G401.6 (cell line): ENCODE measurements around the gene ZNF426.
"Not testable (repeated sequence)": the region's sequence is repeated elsewhere in the genome, so short reads cannot be mapped to it uniquely, and the experiment has no call there.

Experiments
- FAIRE-seq: peaks from 2 replicates; lab custom pipeline; 2012; peaks lifted over from hg19 to GRCh38; lab: Jason Lieb, UNC

The ZNF426 gene

DNA sequence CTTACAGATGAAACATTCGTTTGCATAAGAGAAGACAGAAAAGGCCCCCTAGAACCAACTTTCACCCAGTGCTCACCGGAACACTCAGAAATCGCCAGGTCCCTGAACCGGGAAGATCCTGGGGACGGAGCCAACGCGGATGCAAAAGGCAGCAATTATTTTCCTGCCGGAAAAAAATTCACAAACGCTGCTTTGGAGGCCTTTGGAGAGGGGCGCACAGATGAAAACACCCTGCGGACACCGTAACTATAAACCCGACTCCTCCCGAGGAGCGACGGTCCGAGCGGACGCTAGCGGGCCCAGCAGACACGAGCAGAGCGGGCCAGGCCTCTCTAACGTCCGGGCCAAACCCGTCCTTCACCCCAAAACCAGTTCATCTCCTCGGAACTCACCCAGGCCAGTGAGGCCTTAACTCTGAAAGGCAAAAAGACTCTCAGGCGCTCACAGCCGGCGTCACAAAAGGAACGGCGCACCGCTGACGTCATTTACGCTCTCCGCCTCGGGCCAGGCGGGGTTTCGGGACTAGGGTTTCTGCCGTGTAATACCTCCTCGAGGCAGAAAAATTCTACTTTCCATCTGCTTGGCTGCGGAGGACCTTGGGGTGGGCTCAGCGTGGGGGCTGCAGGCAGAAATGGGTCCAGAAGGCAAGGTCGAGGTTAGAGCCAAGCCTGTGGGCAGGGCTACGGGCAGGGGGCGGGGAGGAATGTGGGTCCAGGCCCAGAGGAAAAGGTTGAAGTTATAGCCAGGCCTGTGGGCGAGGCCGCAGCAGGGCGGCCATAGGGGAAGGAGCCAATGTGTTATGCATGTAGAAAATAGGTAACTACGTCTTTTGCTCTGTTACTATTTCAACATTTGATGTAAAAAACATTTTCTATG is at the start of gene ZNF426:
Gene ZNF426 (minus strand): TSS at position 463 of the 876 bp plus-strand sequence. CDS start 2,413 bp downstream, outside the sequence.
- FAIRE-seq = peak; percentile 36

DNA sequence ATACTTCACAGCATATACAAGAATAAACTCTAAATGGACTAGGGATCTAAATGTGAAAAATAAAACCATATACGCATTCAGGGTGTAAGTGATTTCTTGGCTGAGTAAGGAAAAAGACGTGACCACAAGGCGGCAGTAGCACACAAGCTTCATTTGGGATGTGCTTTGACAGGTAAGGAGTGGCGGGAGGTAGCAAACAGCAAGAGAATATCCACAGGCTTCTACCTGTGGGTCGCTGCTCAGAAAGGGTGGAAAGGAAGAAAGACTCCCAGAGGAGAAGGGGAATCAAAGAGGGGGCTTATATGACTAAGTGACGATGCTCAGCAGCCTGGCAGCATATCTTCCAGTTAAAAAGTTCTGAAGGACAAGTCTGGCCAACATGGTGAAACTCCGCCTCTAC is 48.3 kb upstream of the ZNF426 start:
- peak; percentile 74 for FAIRE-seq

DNA sequence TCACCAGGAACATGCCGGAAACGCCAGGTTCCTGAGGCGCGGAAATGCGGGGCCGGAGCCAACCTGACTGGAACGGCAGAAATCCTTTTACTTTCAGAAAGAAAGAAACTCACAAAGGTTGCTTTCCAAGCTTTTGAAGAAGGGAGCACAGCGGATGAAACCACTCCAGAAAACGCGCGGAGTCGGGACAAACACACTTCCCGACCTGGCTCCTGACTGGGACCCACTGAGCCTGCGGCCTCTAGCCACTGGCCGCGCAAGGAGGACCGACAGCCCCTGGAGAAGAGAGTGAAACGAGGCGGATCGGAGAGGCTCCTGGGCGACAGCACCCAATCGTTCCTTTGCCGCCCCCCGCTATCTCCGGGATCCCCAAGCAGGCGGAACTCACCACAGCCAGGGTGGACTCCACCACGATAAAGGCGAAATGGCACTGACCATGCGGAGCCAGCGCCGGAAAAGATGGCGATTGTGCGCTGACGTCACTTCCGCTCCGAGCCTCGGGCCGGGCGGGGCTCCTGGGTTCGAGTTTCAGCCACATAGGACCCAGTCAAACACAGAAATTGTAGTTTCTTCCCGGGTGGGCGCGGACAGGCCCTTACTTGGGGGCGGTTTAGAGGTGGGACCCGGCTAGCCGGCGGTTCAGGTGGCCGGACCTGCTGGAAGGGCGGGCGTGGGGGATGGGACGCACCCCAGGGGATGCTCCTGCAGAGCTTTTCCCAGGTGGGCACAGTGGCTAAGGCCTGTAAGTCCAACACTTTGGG is 45.8 kb upstream of the ZNF426 start, which contains the start of gene ZNF121:
Gene ZNF121 (minus strand): TSS at position 432 of the 761 bp plus-strand sequence. CDS start 16,407 bp downstream, outside the sequence.
- no peak for FAIRE-seq

DNA sequence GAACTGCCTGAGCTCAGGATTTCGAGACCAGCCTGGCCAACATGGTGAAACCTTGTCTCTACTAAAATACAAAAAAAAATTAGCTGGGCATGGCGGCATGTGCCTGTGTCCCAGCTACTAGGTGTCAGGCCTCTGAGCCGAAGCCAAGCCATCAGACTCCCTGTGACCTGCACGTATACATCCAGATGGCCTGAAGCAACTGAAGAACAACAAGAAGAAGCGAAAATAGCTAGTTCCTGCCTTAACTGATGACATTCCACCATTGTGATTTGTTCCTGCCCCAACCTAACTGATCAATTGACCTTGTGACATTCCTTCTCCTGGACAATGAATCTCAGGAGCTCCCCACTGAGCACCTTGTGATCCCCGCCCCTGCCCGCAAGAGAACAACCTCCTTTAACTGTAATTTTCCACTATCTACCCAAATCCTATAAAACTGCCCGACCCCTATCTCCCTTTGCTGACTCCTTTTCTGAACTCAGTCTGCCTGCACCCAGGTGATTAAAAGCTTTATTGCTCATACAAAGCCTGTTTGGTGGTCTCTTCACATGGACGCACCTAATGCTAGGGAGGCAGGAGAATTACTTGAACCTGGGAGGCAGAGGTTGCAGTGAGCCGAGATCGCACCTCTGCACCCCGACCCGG is 43.8 kb upstream of the ZNF426 start:
- FAIRE-seq = not testable (repeated sequence)

DNA sequence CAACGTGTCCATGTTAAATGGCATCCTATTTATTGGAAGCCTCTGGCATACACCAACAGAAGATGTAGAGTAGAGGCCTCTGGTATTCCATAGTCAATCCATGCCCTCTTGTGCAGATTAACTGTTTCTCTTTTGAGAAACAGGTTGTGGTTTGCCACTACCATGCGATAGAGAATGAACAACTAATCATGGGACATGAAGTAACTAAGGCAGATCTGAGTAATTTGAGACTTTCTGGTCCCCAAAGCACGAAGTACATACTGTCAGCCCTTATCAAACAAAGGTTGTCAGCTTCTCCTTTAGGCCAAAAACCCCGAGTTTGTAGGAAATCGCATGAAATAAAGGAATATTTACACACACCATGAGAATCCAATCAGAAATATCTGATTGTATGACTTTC is 42.3 kb upstream of the ZNF426 start:
- no peak for FAIRE-seq

DNA sequence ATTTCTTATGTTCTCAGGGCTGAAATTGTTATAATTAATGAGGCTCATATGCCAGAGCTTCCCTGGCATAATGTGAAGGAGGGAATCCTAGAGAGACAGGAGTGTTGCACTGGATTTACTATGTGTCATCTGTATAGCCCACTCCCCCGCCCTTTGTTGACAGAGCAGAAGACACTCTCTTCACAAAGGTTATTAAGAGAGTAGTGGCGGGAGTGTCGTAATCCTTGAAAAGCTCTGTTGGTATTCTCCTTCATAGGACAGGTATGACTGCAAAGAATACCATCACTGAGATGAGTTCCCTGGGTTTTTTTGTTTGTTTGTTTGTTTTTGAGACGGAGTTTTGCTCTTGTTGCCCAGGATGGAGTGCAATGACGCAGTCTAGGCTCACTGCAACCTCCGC is 31.8 kb upstream of the ZNF426 start:
- no peak for FAIRE-seq

DNA sequence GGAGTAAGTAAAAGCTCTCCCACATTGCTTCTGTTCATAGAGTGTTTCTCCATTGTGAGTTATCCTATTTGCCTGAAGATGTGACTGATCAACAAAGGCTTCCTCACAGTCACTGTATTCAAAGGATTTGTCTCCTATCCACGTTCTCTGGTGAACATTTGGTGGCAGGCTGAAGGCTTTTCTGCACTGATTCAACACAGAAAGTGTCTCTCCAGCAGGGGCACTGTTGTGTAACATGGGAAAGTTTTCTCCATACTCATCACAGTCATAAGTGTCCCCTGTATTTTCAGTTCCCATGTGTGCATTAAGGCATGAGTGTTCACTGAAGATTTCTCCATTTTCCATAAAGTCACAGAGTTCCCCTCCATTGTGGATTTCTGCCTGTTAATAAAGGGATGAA is 28.3 kb upstream of the ZNF426 start:
- FAIRE-seq = no peak

DNA sequence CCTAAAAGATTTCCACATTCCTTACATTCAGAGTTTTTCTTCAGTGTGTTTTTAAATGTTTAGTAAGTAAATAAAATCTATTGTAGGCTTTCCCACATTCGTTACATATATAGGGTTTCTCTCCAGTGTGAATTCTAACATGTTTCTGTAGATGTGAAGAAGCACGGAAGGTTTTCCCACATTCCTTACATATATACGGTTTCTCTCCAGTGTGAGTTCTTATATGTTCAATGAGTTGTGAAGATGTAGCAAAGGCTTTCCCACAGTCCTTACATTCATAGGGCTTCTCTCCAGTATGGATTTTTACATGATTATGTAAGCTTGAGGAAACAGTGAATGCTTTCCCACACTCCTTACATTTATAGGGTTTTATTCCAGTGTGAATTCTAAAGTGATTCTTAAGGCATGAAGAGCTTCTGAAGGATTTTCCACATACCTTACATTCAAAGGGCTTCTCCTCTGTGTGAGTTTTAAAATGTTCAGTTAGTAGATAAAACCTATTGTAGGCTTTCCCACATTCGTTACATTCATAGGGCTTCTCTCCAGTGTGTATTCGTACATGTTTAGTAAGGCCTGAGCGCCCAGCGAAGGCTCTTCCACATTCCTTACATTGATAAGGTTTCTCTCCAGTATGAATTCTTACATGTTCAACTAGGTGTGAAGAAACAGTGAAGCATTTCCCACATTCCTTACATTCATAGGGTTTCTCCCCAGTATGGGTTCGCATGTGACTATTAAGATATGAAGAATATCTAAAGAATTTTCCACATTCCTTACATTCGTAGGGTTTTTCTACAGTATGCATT is 27.7 kb upstream of the ZNF426 start:
- no peak for FAIRE-seq

DNA sequence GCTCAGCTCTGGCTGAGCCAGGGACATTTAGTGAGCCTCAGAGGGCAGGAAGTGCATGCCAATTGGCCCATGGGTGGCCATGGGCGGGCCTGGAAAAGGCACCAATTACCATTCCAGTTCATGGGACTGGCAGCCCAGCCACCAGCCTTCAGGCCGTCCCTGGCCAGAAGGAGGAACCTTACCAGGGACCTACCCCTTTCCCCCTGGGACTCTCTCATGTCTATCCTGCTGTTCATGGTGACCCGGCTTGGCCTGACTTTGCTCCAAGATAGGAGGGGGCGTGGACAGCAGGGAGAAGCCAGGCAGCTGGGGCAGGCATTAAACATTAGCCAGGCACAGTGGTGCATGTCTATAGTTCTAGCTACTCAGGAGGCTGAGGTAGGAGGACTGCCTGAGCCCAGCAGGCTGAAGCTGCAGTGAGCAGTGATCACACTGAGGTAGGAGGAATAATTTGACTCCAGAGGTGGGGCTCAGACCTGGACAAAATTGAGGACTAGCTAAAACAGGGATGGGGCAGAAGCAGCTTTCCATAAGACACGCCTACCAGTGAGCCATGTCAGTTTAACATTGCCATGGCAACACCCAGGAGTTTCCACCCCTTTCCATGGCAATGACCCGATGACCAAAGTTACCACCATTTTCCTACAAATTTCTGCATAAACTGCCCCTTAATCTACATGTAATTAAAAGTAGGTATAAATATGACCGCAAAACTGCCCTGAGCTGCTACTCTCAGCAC is 14.3 kb upstream of the ZNF426 start:
- no peak for FAIRE-seq

DNA sequence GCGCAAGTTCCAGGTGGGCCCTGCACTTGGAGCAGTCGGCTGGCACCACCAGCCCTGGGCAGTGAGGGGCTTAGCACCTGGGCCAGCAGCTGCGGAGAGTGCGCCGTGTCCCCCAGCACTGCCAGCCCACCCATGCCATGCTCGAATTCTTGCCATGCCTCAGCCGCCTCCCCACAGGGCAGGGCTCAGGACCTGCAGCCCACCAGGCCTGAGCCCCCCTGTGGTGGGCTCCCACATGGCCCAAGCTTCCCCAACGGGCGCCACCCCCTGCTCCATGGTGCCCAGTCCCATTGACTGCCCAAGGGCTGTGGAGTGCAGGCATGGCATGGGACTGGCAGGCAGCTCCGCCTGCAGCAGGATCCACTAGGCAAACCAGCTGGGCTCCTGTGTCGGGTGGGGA is 9.4 kb upstream of the ZNF426 start:
- FAIRE-seq = no peak

DNA sequence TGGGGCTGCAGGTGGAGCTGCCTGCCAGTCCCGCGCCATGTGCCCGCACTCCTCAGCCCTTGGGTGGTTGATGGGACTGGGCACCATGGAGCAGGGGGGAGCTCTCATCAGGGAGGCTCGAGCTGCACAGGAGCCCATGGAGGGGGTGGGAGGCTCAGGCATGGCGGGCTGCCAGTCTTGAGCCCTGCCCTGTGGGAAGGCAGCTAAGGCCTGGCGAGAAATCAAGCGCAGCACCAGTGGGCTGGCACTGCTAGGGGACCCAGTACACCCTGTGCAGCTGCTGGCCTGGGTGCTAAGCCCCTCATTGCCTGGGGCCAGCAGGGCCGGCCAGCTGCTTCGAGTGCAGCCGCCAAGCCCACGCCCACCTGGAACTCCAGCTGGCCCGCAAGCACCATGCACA is 2.8 kb upstream of the ZNF426 start:
- not testable (repeated sequence) for FAIRE-seq

DNA sequence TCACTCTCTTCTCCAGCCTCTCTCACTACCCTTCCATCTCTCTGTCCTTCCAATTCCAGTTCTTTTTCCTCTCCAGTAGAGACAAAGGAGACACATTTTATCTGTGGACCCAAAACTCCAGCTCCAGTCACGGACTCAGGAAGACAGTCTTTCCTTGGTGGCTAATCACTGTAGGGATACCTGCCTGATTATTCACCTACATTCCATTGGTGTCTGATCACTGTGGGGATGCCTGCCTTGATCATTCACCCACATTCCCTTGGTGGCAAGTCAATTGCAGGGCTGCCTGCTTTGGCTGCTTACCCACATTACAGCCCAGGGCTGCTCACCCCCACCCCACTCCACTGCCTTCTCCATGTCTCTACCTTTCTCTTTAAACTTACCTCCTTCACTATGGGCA is 1.5 kb upstream of the ZNF426 start:
- FAIRE-seq = not testable (repeated sequence)

DNA sequence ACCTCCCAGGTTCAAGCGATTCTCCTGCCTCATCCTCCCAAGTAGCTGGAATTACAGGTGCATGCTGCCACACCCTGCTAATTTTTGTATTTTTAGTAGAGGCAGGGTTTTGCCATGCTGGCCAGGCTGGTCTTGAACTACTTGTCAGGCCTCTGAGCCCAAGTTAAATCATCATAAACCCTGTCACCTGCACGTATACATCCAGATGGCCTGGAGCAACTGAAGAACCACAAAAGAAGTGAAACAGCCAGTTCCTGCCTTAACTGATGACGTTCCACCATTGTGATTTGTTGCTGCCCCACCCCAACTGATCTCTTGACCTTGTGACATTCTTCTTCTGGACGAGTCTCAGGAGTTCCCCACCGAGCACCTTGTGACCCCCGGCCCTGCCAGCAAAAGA is 756 bp upstream of the ZNF426 start:
- not testable (repeated sequence) for FAIRE-seq

DNA sequence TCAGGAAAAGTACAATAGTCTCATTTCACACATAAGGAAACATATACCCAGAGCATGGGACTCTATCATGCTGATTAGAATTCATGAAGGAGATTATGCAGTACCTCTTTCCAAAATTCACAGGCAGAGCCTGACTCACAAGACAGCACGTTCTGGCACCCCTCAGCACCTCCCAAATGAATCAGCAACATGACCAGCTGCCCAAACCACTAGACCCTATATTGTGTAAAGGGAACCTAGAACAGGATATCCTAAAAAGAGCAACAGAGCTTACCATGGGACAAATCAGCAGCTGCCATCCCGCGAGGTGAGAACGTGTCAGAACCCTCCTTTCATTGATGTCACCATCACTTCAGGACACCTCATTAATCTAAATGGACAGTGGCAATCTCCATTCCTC is 2.5 kb downstream of the ZNF426 start:
- no peak for FAIRE-seq

DNA sequence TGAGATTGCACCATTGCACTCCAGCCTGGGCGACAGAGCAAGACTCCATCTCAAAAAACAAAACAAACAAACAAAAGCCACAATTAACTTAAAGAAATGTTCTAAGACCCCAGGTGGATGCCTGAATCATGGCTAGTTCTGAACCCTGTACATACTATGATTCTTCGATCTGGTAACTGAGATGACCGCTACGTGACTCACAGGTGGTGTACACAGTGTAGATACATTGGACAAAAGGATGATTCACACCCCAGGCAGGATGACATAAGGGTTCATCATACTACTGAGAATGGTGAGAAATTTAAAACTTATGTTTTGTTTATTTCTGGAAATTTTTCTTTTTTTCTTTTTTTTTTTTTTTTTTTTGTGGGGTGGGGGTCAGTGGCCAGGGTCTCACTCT is 6.5 kb downstream of the ZNF426 start:
- no peak for FAIRE-seq

DNA sequence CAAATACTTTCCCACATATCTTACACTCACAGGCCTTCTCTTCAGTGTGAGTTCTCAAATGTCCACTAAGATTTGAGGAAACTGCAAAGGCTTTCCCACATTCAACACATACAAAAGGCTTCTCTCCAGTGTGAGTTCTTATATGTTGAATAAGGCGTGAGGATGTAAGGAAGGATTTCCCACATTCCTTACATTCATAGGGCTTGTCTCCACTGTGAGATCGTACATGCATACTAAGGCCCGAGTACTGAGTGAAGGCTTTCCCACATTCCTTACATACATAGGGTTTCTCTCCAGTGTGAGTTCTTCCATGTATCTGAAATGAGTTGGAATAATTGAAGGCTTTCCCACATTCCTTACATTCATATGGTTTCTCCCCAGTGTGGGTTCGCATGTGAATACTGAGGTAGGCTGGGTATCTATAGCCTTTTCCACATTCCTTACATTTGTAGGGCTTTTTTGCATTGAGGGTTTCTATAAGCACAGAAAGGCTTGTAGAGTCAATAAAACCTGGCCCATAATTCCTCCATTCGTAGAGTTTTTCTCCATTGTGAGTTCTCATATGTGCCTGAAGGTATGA is 9.6 kb downstream of the ZNF426 start:
- FAIRE-seq = no peak

DNA sequence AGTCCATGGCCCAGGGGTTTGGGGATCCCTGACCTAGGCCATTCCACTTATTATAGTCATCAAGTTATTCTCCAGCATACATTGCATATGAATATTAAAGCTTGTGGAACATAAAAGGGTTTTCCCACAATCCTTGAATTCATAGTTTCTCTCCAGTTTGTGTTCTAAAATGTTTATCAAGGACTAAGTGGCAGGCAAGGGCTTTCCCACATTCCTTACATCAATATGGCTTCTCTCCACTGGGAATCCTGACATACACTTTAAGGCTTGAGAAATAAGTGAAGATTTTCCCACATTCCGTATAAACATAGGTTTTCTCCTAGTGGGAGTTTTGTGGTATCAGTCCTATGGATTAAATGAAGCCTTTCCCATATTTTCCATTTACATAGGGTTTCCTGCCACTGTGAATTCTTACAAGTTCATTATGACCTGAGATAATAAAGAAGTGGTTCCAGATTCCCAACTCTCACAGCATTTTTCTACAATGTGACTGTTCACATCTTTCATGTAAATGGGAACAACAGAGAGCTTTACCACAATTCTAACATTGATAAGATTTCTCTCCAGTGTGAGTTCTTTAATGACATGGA is 14.5 kb downstream of the ZNF426 start:
- no peak for FAIRE-seq

DNA sequence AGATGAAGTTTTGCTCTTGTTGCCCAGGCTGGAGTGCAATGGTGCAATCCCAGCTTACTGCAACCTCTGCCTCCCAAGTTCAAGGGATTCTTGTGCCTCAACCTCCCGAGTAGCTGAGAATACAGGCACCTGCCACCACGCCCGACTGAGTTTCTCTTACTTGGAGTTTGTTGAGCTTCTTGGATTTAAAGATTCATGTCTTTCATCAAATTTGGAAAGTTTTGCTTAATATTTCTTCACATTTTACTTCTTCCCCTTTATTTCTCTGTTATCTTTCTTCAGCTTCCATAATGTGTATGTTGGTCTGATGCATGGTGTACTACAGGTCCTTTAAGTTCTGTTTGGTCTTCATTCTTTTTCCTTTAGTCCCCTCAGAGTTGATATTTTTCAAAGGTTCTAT is 31.2 kb downstream of the ZNF426 start:
- FAIRE-seq = no peak

DNA sequence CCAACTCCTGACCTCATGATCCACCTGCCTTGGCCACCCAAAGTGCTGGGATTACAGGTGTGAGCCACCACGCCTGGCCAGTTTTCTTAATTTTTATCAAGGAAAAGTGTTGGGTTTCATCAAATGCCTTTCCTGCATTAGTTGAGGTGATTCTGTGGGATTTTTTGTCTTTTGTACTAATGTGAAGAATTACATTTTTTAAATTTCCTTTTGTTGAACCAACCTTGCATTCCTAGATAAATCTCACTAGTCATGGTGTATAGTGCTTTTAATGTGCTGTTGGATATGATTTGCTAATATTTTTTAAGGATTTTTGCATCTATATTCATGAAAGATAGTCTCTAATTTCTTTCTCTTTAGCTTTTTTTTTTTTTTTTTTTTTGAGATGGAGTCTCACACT is 37.6 kb downstream of the ZNF426 start:
- no peak for FAIRE-seq

DNA sequence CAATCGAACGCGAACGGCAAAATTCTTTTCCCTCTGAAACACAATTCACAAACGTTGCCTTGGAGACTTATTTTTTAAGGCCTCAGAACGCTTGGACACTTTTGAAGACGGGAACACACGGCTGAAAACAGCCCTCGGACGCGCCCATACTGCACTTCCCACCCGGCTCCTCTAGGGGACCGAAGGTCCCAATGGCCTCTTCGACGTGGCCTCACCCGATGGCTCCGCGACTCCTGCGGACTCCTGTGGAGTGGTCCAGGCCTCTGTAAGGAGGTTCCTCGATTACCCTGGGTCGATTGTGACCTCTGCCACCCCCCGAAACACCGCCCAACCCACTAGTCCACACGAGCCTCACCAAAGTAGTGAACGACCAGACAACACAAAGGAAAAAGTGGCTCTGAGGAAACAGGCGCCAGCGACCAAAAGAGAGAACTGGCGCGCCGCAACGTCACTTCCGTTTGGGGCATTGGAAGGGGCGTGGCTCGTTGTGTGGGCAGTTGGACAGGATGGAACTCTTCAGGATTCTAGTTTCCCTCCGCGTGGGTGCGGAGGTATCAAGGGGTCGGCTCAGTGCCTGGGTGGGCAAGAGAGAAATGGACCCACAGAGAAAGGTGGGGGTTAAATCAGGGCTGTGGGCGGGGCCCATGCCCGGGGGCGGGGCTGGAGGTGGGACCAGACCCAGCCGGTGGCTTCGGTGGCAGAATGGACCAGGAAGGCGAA is 40.1 kb downstream of the ZNF426 start, which contains the start of gene ZNF560:
Gene ZNF560 (minus strand): TSS at position 434 of the 720 bp plus-strand sequence. CDS start 23,303 bp downstream, outside the sequence.
- no peak for FAIRE-seq
